Endothelial cell of umbilical vein (primary cell): ENCODE data around the gene JRKL. TPM values are rescaled to one million over a fixed set of nuclear protein-coding genes. Genes with fewer than 3 reads are reported as not detected.
"Not testable (repeated sequence)": the region's sequence is repeated elsewhere in the genome, so short reads cannot be mapped to it uniquely, and the experiment has no call there.

Source experiments
- BruUV-seq: library from RNA; stranded (reverse); fragments of 400-500 nt; replicated peaks from 2 replicates; lab custom pipeline; 2021; lab: Mats Ljungman, UMichigan
- CTCF ChIA-PET: fragments of 300-600, 350-600 bp; sonication (Branson Sonifier 250); formaldehyde crosslinking; loops from one replicate; lab custom pipeline; 2021; ENCODE audit warnings: antibody characterized with exemption, inconsistent platforms; lab: Charles Lee
- POLR2A ChIA-PET: fragments of 300-600, 350-600 bp; sonication (Branson Sonifier 250); formaldehyde crosslinking; loops from one replicate; lab custom pipeline; 2021; ENCODE audit warnings: antibody characterized with exemption, inconsistent platforms; lab: Charles Lee
- DNase-seq: peaks from one replicate; pipeline ENCODE4 v3.0.0-alpha.2; 2011; ENCODE audit warnings: low read depth, low spot score
- FAIRE-seq: peaks from 2 replicates; lab custom pipeline; 2011; peaks lifted over from hg19 to GRCh38; lab: Jason Lieb, UNC
- H2AFZ ChIP-seq: 2 replicates; pipeline ENCODE4 v1.6.0; 2012; ENCODE audit warnings: low read depth, low read length, control low read depth, inconsistent platforms
- H3K27ac ChIP-seq: 2 replicates; pipeline ENCODE4 v1.5.1; 2011; ENCODE audit warnings: low read depth, mild to moderate bottlenecking, control low read depth, low read length, moderate library complexity; ENCODE audit not compliant: insufficient read depth
- H3K27me3 ChIP-seq, 2 experiments: 2 replicates each; pipeline versions ENCODE4 v1.6.0 to v1.6.1; 2011; ENCODE audit warnings: low read length in 2 of 2, mixed read lengths in 1 of 2; ENCODE audit not compliant: control insufficient read depth in 2 of 2, insufficient read depth in 2 of 2
- H3K36me3 ChIP-seq, 2 experiments: 2 replicates in 1 of 2; 3 replicates in 1 of 2; pipeline ENCODE4 v1.5.1; 2011; ENCODE audit warnings: low read length in 2 of 2, mild to moderate bottlenecking in 1 of 2, moderate library complexity in 1 of 2; ENCODE audit not compliant: control insufficient read depth in 2 of 2, insufficient read depth in 2 of 2; ENCODE audit errors: extremely low read depth in 1 of 2
- H3K4me1 ChIP-seq: 3 replicates; pipeline ENCODE4 v1.5.1; 2011; ENCODE audit warnings: mild to moderate bottlenecking, low read length; ENCODE audit not compliant: control insufficient read depth, insufficient read depth; ENCODE audit errors: extremely low read depth
- H3K4me2 ChIP-seq: 2 replicates; pipeline ENCODE4 v1.6.1; 2011; ENCODE audit warnings: low read length, control low read depth, mixed read lengths; ENCODE audit not compliant: insufficient read depth
- H3K4me3 ChIP-seq, 3 experiments: fragments of 200-600 bp in 1 of 3; sonication (generic), shearing (Covaris generic) in 1 of 3; replicated peaks in 1 of 3; 2 replicates each; pipeline ENCODE4 v1.5.1; 2011 to 2016; ENCODE audit warnings: control low read depth in 3 of 3, low read length in 3 of 3, mild to moderate bottlenecking in 2 of 3, inconsistent platforms in 1 of 3, low read depth in 1 of 3, moderate library complexity in 1 of 3; ENCODE audit not compliant: insufficient read depth in 1 of 3
- H3K79me2 ChIP-seq: 2 replicates; pipeline ENCODE4 v1.6.0; 2012; ENCODE audit warnings: low read length, inconsistent platforms; ENCODE audit not compliant: control insufficient read depth, insufficient read depth
- H3K9ac ChIP-seq: replicated peaks from 2 replicates; pipeline ENCODE3; 2011; ENCODE audit warnings: low read length, control low read depth; ENCODE audit not compliant: insufficient read depth; ENCODE audit errors: extremely low read depth
- H3K9me1 ChIP-seq: replicated peaks from 3 replicates; pipeline ENCODE4 v1.6.0; 2011; ENCODE audit warnings: mild to moderate bottlenecking, low read length; ENCODE audit not compliant: control insufficient read depth, insufficient read depth; ENCODE audit errors: extremely low read depth
- H3K9me3 ChIP-seq: replicated peaks from 2 replicates; pipeline ENCODE4 v1.5.1; 2012; ENCODE audit warnings: low read length, inconsistent platforms; ENCODE audit not compliant: control insufficient read depth, insufficient read depth
- H4K20me1 ChIP-seq: replicated peaks from 2 replicates; pipeline ENCODE3; 2011; ENCODE audit warnings: mild to moderate bottlenecking, low read length; ENCODE audit not compliant: control insufficient read depth, insufficient read depth; ENCODE audit errors: extremely low read depth
- CTCF ChIP-seq, 2 donors: IDR thresholded peaks; 1 replicate in 1 of 2; 2 replicates in 1 of 2; pipeline ENCODE4 v1.5.1; 2011; ENCODE audit warnings: low read length in 2 of 2, mild to moderate bottlenecking in 2 of 2, moderate library complexity in 2 of 2, control low read depth in 1 of 2, inconsistent platforms in 1 of 2, low read depth in 1 of 2; ENCODE audit not compliant: insufficient read depth in 1 of 2; ENCODE audit errors: extremely low read depth in 1 of 2
- EZH2 ChIP-seq: IDR thresholded peaks from 2 replicates; pipeline ENCODE4 v1.6.1; 2012; ENCODE audit warnings: borderline replicate concordance, low read depth, mild to moderate bottlenecking, moderate library complexity, low read length, inconsistent platforms; ENCODE audit not compliant: severe bottlenecking
- FOS ChIP-seq: IDR thresholded peaks from 2 replicates; pipeline ENCODE4 v1.6.1; 2011; ENCODE audit warnings: mild to moderate bottlenecking, low read length, moderate library complexity, borderline replicate concordance; ENCODE audit not compliant: insufficient read depth
- GATA2 ChIP-seq: IDR thresholded peaks from 2 replicates; pipeline ENCODE4 v1.7.0; 2011; ENCODE audit warnings: low read depth, mild to moderate bottlenecking, moderate library complexity, mixed read lengths, low read length; ENCODE audit not compliant: insufficient read length, insufficient read depth
- JUN ChIP-seq: IDR thresholded peaks from 2 replicates; pipeline ENCODE4 v1.6.1; 2011; ENCODE audit warnings: borderline replicate concordance, low read depth; ENCODE audit not compliant: insufficient read length, insufficient read depth
- MAX ChIP-seq: IDR thresholded peaks from 2 replicates; pipeline ENCODE4 v1.6.1; 2011; ENCODE audit not compliant: insufficient read depth, insufficient read length
- MYC ChIP-seq: IDR thresholded peaks from one replicate; pipeline ENCODE4 v1.6.1; 2011; ENCODE audit warnings: mild to moderate bottlenecking, low read depth, low read length
- POLR2A ChIP-seq: IDR thresholded peaks from 2 replicates; pipeline ENCODE4 v1.6.1; 2012; ENCODE audit warnings: low read depth, mild to moderate bottlenecking, control low read depth, low read length
- POLR2AphosphoS5 ChIP-seq: IDR thresholded peaks from 2 replicates; pipeline ENCODE4 v1.6.1; 2012; ENCODE audit warnings: low read depth, mild to moderate bottlenecking, control low read depth, low read length, moderate library complexity; ENCODE audit not compliant: insufficient read depth
- dilution Hi-C: fragments of 300-500 bp; cut with MboI; formaldehyde crosslinking; loops from one replicate; pipeline ENCODE4 v1.15.0; 2019; ENCODE audit warnings: low sequenced_read_pairs; ENCODE audit not compliant: extremely low pct_ligation_motif_present
- intact Hi-C: fragments of 100-400 bp; cut with micrococcal nuclease; formaldehyde crosslinking; loops from one replicate; pipeline ENCODE4 v1.10.0; 2022
- polyA plus RNA-seq, 4 experiments: library from polyadenylated mRNA; depleted of rRNA in 3 of 4; stranded (reverse) in 3 of 4; unstranded in 1 of 4; fragments of >200 nt; gene quantifications; 2 replicates each; pipeline versions ENCODE4 v1.2.1 to v1.2.3, GENCODE V29; 2011 to 2012; ENCODE audit warnings: missing spikeins in 1 of 4
- total RNA-seq: library from RNA; stranded (reverse); gene quantifications from 2 replicates; pipeline ENCODE4 v1.2.3, GENCODE V29; 2021

Gene JRKL
- total and polyA plus RNA-seq, 2 donors (not counting 3 experiments of a cell fraction or from before 2014, with no cell fraction given), result 1.4 to 7.6 TPM

- intact Hi-C loops, result no loop called here
- no peak overlapping the region for H3K4me3 ChIP-seq
These were observed 10.9 kb downstream of the JRKL start for GRCh38 chr11:96400697-96401096.

GRCh38 chr11:96411412-96411811, 21.6 kb downstream of the JRKL start:
- H3K4me1 ChIP-seq, H3K4me3 ChIP-seq, dilution Hi-C loops, H3K27me3 ChIP-seq, H2AFZ ChIP-seq, H3K9me1 ChIP-seq, BruUV-seq, H3K9ac ChIP-seq, H3K9me3 ChIP-seq, DNase-seq, POLR2A ChIA-PET, FAIRE-seq, CTCF ChIA-PET, H3K36me3 ChIP-seq, H3K4me2 ChIP-seq, intact Hi-C loops, H3K79me2 ChIP-seq, H4K20me1 ChIP-seq, H3K27ac ChIP-seq: not testable (repeated sequence)

More at GRCh38 chr11:96400697-96401096, 10.9 kb downstream of the JRKL start:
- no peak overlapping the region for H3K9ac ChIP-seq
- no peaks in the 10 kb centered on the region for H3K79me2 ChIP-seq
- dilution Hi-C loops, result no loop called here
- CTCF ChIA-PET, result interaction anchor here (2.0 to 2.2 kb wide), 2 partner anchors 552 to 565 kb away, joined by 7 to 10 read pairs; no protein-coding TSS in a partner anchor
- H3K9me3 ChIP-seq, result no peaks in the 10 kb centered on the region
- no peak overlapping the region for H2AFZ ChIP-seq
- H3K4me2 ChIP-seq, result no peak overlapping the region
- BruUV-seq, result no TSS peak
- no peaks in the 10 kb centered on the region for H3K36me3 ChIP-seq
- H3K9me1 ChIP-seq, result no peaks in the 10 kb centered on the region
- peaks cover 14 to 22% of the 10 kb centered on the region in 2 experiments for H3K27me3 ChIP-seq
- TF ChIP-seq MYC (no peak), FOS (no peak), POLR2AphosphoS5 (no peak), POLR2A (no peak), EZH2 (no peak), JUN (no peak), GATA2 (no peak), MAX (no peak), CTCF (IDR thresholded peaks at IDR 0.05; ENCODE audit: extremely low read depth in 1 of 2, insufficient read depth in 1 of 2, low read depth in 1 of 2, low read length in 2 of 2) (no peak)
- POLR2A ChIA-PET, result no interaction called here
- DNase-seq (no peak), FAIRE-seq (no peak)
- no peaks in the 10 kb centered on the region for H3K4me1 ChIP-seq
- no peaks in the 10 kb centered on the region for H4K20me1 ChIP-seq
- H3K27ac ChIP-seq, result no peak overlapping the region
